HepG2 (cell line): ENCODE results near the gene SHISA7. TPM values are rescaled to one million over a fixed set of nuclear protein-coding genes. Genes with fewer than 3 reads are reported as not detected.
A peak's percentile ranks its signal among the peaks of the same experiment; 100 is the strongest.

Experiments used
- ATAC-seq: fragments of 200-7000 bp; cut with Tn5 transposase; 3 replicates; pipeline ENCODE4 v1.9.1; 2020; ENCODE audit warnings: mild to moderate bottlenecking, moderate library complexity
- BruUV-seq: library from RNA; stranded (reverse); fragments of 400-500 nt; replicated peaks from 2 replicates; lab custom pipeline; 2021; lab: Mats Ljungman, UMichigan
- CTCF ChIA-PET: fragments of 300-600 bp; formaldehyde crosslinking; extraction: SDS; loops from one replicate; lab custom pipeline; 2021; ENCODE audit warnings: low total read pairs, inconsistent platforms, low intra/inter-chr PET ratio; lab: Yijun Ruan, JAX
- POLR2A ChIA-PET: fragments of 350-600 bp; sonication (Branson Sonifier 250); formaldehyde crosslinking; loops from one replicate; lab custom pipeline; 2020; ENCODE audit warnings: antibody characterized with exemption, inconsistent platforms; lab: Yijun Ruan, JAX
- DNase-seq: peaks from one replicate; pipeline ENCODE4 v3.0.0-alpha.2; 2015; ENCODE audit warnings: low spot score
- FAIRE-seq: peaks from 3 replicates; lab custom pipeline; 2011; peaks lifted over from hg19 to GRCh38; lab: Jason Lieb, UNC
- H2AFZ ChIP-seq: one replicate; pipeline ENCODE4 v1.6.1; 2011; ENCODE audit warnings: low read length, inconsistent platforms
- H3K27ac ChIP-seq: fragments of 300-600 bp; 3 replicates; pipeline ENCODE4 v1.8.0; 2011; ENCODE audit warnings: mixed run types, mild to moderate bottlenecking, mixed read lengths, low read length, inconsistent platforms; ENCODE audit not compliant: insufficient read depth; ENCODE audit errors: extremely low read length
- H3K27me3 ChIP-seq, 2 experiments: fragments of 200-600 bp in 1 of 2; 2 replicates in 1 of 2; 3 replicates in 1 of 2; pipeline versions ENCODE4 v1.6.0 to v1.8.0; 2011; ENCODE audit warnings: low read length in 2 of 2, mild to moderate bottlenecking in 2 of 2, moderate library complexity in 2 of 2, inconsistent platforms in 1 of 2; ENCODE audit not compliant: insufficient read depth in 2 of 2, control insufficient read depth in 1 of 2
- H3K36me3 ChIP-seq, 2 experiments: fragments of 200-600 bp in 1 of 2; replicated peaks in 1 of 2; 2 replicates in 1 of 2; 3 replicates in 1 of 2; pipeline versions ENCODE4 v1.5.1 to v1.8.0; 2011; ENCODE audit warnings: low read length in 2 of 2, inconsistent platforms in 1 of 2; ENCODE audit not compliant: insufficient read depth in 2 of 2, control insufficient read depth in 1 of 2
- H3K4me1 ChIP-seq: 2 replicates; pipeline ENCODE4 v1.5.1; 2012; ENCODE audit warnings: low read length, inconsistent platforms; ENCODE audit not compliant: insufficient read depth
- H3K4me2 ChIP-seq: 2 replicates; pipeline ENCODE4 v1.6.0; 2011; ENCODE audit warnings: low read depth, low read length, inconsistent platforms
- H3K4me3 ChIP-seq, 3 experiments: fragments of 200-600 bp in 1 of 3; sonication (generic), shearing (Covaris generic) in 1 of 3; replicated peaks in 1 of 3; 2 replicates each; pipeline ENCODE4 v1.5.1; 2011 to 2016; ENCODE audit warnings: low read length in 3 of 3, inconsistent platforms in 2 of 3, low read depth in 2 of 3, mild to moderate bottlenecking in 2 of 3, control low read depth in 1 of 3, mixed read lengths in 1 of 3; ENCODE audit not compliant: insufficient read depth in 1 of 3
- H3K79me2 ChIP-seq: one replicate; pipeline ENCODE4 v1.6.1; 2011; ENCODE audit warnings: low read length, inconsistent platforms; ENCODE audit not compliant: insufficient read depth
- H3K9ac ChIP-seq: 2 replicates; pipeline ENCODE4 v1.6.0; 2011; ENCODE audit warnings: mild to moderate bottlenecking, low read depth, low read length, inconsistent platforms; ENCODE audit not compliant: insufficient read depth
- H3K9me3 ChIP-seq: 2 replicates; pipeline ENCODE4 v1.5.1; 2012; ENCODE audit warnings: mild to moderate bottlenecking, low read length
- H4K20me1 ChIP-seq: 2 replicates; pipeline ENCODE4 v1.6.0; 2011; ENCODE audit warnings: inconsistent platforms, mild to moderate bottlenecking, low read length, moderate library complexity; ENCODE audit not compliant: insufficient read depth
- KDM3A ChIP-seq: IDR thresholded peaks from 2 replicates; pipeline ENCODE4 v1.6.1; 2018; ENCODE audit warnings: low read depth, missing compliant biosample characterization
- MTA1 ChIP-seq: sonication (generic); formaldehyde crosslinking; IDR thresholded peaks from 2 replicates; pipeline ENCODE4 v1.4.0; 2020; ENCODE audit warnings: missing genetic modification reagents, mild to moderate bottlenecking, borderline replicate concordance
- MTF2 ChIP-seq: sonication (generic); formaldehyde crosslinking; IDR thresholded peaks from 2 replicates; pipeline ENCODE4 v1.5.0; 2020; ENCODE audit warnings: missing genetic modification reagents, borderline replicate concordance
- SNAPC4 ChIP-seq: sonication (generic); formaldehyde crosslinking; IDR thresholded peaks from 2 replicates; pipeline ENCODE4 v1.4.0; 2020; ENCODE audit warnings: mild to moderate bottlenecking, missing genetic modification reagents
- ZBTB25 ChIP-seq: IDR thresholded peaks from 2 replicates; pipeline ENCODE4 v1.6.1; 2018; ENCODE audit warnings: missing genetic modification reagents
- ZMAT5 ChIP-seq: sonication (generic); formaldehyde crosslinking; IDR thresholded peaks from 2 replicates; pipeline ENCODE4 v1.5.0; 2020; ENCODE audit warnings: mild to moderate bottlenecking, low read depth, missing genetic modification reagents, borderline replicate concordance
- ZNF253 ChIP-seq: sonication (generic); formaldehyde crosslinking; IDR thresholded peaks from 2 replicates; pipeline ENCODE4 v1.8.0; 2022; ENCODE audit warnings: mild to moderate bottlenecking, missing genetic modification reagents, borderline replicate concordance
- ZNF280B ChIP-seq: sonication (generic); formaldehyde crosslinking; IDR thresholded peaks from 2 replicates; pipeline ENCODE4 v1.5.0; 2020; ENCODE audit warnings: missing genetic modification reagents, mild to moderate bottlenecking, borderline replicate concordance
- ZNF292 ChIP-seq: sonication (generic); formaldehyde crosslinking; IDR thresholded peaks from 2 replicates; pipeline ENCODE4 v1.8.1; 2022; ENCODE audit warnings: mild to moderate bottlenecking, low read depth, missing genetic modification reagents, borderline replicate concordance
- ZNF329 ChIP-seq: sonication (generic); formaldehyde crosslinking; IDR thresholded peaks from 2 replicates; pipeline ENCODE4 v1.9.0; 2021; ENCODE audit warnings: low read depth, mild to moderate bottlenecking, missing genetic modification reagents
- ZNF530 ChIP-seq: sonication (generic); formaldehyde crosslinking; IDR thresholded peaks from 2 replicates; pipeline ENCODE4 v1.5.0; 2020; ENCODE audit warnings: low read depth, mild to moderate bottlenecking, missing genetic modification reagents
- ZNF556 ChIP-seq: sonication (generic); formaldehyde crosslinking; IDR thresholded peaks from 2 replicates; pipeline ENCODE4 v1.4.0; 2020; ENCODE audit warnings: mild to moderate bottlenecking, missing genetic modification reagents, borderline replicate concordance
- ZNF768 ChIP-seq: sonication (generic); formaldehyde crosslinking; IDR thresholded peaks from 2 replicates; pipeline ENCODE4 v1.4.0; 2020; ENCODE audit warnings: missing genetic modification reagents
- WGBS: methylation state at CpG from one replicate; pipeline ENCODE4 v1.1.6; 2017; ENCODE audit warnings: low lambda C conversion rate; 5-methylcytosine and 5-hydroxymethylcytosine counted together
- in situ Hi-C: cut with HindIII; loops from 2 replicates; pipeline ENCODE4 v1.10.0; 2017; ENCODE audit warnings: low pct_unique_long_range_greater_than_20kb; ENCODE audit not compliant: extremely low pct_ligation_motif_present
- intact Hi-C: fragments of 100-400 bp; cut with micrococcal nuclease; formaldehyde crosslinking; loops from one replicate; pipeline ENCODE4 v1.10.0; 2022; ENCODE audit not compliant: unreplicated experiment
- polyA plus RNA-seq, 8 experiments: library from polyadenylated mRNA; depleted of rRNA in 3 of 8; stranded (reverse) in 7 of 8; unstranded in 1 of 8; fragments of >200 nt; fragmentation: Illumina TruSeq in 4 of 8; extraction: Trizol in 4 of 8; gene quantifications; 2 replicates each; pipeline versions ENCODE4 v1.2.1 to v1.2.3, GENCODE V29; 2011 to 2016; ENCODE audit warnings: low read depth in 4 of 8, missing spikeins in 1 of 8, mixed read lengths in 1 of 8; ENCODE audit not compliant: insufficient read depth in 1 of 8
- total RNA-seq, 5 experiments: library from RNA; depleted of rRNA; stranded (reverse); fragments of >200 nt; fragmentation: Illumina TruSeq; extraction: Trizol; gene quantifications; 2 replicates each; pipeline ENCODE4 v1.2.3, GENCODE V29; 2016; ENCODE audit warnings: low read depth in 1 of 5

The SHISA7 gene
- total and polyA plus RNA-seq, 2 of the 13 experiments (the other 11 are each of a cell fraction or from before 2014, with no cell fraction given): not detected

GRCh38 chr19:55461974-55462626 is 19.0 kb upstream of the SHISA7 start:
- TSS peak; percentile 94 for BruUV-seq
- Histone ChIP-seq H3K9ac (peak overlapping the region; percentile 87), H3K9me3 (no peaks in the 10 kb centered on the region), H2AFZ (no peak overlapping the region), H3K36me3 (peaks cover 0 to 1% of the 10 kb centered on the region in 2 experiments; a peak in 1 of 5 replicates), H3K79me2 (peaks cover 20% of the 10 kb centered on the region), H3K4me3 (peak overlapping the region; percentile 59 to 81 (median 67)), H3K4me2 (peak overlapping the region; percentile 100), H3K27ac (peak overlapping the region; percentile 76), H4K20me1 (no peaks in the 10 kb centered on the region), H3K4me1 (peaks cover 64% of the 10 kb centered on the region), H3K27me3 (no peaks in the 10 kb centered on the region)
- ATAC-seq (peak; percentile 80), DNase-seq (peak; percentile 50), FAIRE-seq (no peak)
- ChIA-PET CTCF (no interaction called here), POLR2A (interaction anchor here (0.5 to 2.6 kb wide), 31 partner anchors 9 to 344 kb away, joined by 3 to 29 read pairs (median 4); partner anchors contain the start of genes CCDC106, FIZ1, HSPBP1 and KMT5C)
- intact Hi-C loops (no loop called here), in situ Hi-C loops (no loop called here)
- WGBS: 6% methylated on average over 18 of the region's 27 CpGs
- no peak for TF ChIP-seq ZNF530 (CRISPR knock-in tag)
- TF ChIP-seq ZNF768: no peak
- 0 out of 2 replicates have a peak, but pooled peaks have one; percentile 32 for TF ChIP-seq MTA1
- TF ChIP-seq ZNF556: no peak; the same call in 1 of the 2 replicates
- TF ChIP-seq MTF2 (CRISPR knock-in tag): 0 out of 2 replicates have a peak, but pooled peaks have one; percentile 28
- TF ChIP-seq ZNF280B (CRISPR knock-in tag): 0 out of 2 replicates have a peak, but pooled peaks have one; percentile 31
- TF ChIP-seq ZNF329 (CRISPR knock-in tag): 0 out of 2 replicates have a peak, but pooled peaks have one; percentile 7
- TF ChIP-seq KDM3A (CRISPR knock-in tag): no peak
- no peak for TF ChIP-seq ZNF292 (CRISPR knock-in tag)
- TF ChIP-seq SNAPC4 (CRISPR knock-in tag): peak; percentile 51
- no peak for TF ChIP-seq ZMAT5 (CRISPR knock-in tag)
- no peak for TF ChIP-seq ZNF253 (CRISPR knock-in tag)
- no peak for TF ChIP-seq ZBTB25 (CRISPR knock-in tag)
